Measurements from ENCODE around the gene PRG2. TPM values are rescaled to one million over a fixed set of nuclear protein-coding genes. Genes with fewer than 3 reads are reported as not detected.

The PRG2 gene
- total RNA-seq, 4 donors from 2014 or later, result 0.36 to 1.8 TPM; not detected in 2

GRCh38 chr11:57359396-57359795 lies 31.1 kb downstream of the PRG2 start:
- TF ChIP-seq CTCF (IDR thresholded peaks at IDR 0.05), result no peak
- TF ChIP-seq EP300 (IDR thresholded peaks at IDR 0.05), result no peak
- no peak for TF ChIP-seq POLR2AphosphoS5 (IDR thresholded peaks at IDR 0.05)
- no peak for TF ChIP-seq POLR2A (IDR thresholded peaks at IDR 0.05)
- H3K27me3 ChIP-seq, result no peaks in the 10 kb centered on the region
- DNase-seq (ENCODE audit: low spot score in 2 of 2), result no peak
- H3K4me1 ChIP-seq, result peaks cover 28% of the 10 kb centered on the region
- no peak overlapping the region for H3K4me3 ChIP-seq
- no peak overlapping the region for H3K27ac ChIP-seq
- 68% methylated on average over 5 of the region's 5 CpGs for WGBS
- H3K9me3 ChIP-seq, result no peaks in the 10 kb centered on the region
- H3K36me3 ChIP-seq, result no peaks in the 10 kb centered on the region

- no peak for TF ChIP-seq EP300 (IDR thresholded peaks at IDR 0.05)
- no peak for TF ChIP-seq CTCF (IDR thresholded peaks at IDR 0.05)
- no peak for TF ChIP-seq POLR2AphosphoS5 (IDR thresholded peaks at IDR 0.05)
- no peak for TF ChIP-seq POLR2A (IDR thresholded peaks at IDR 0.05)
- no peak overlapping the region for H3K4me3 ChIP-seq
- H3K9me3 ChIP-seq, result no peaks in the 10 kb centered on the region
- 54% methylated on average over 9 of the region's 9 CpGs for WGBS
- H3K4me1 ChIP-seq, result peaks cover 31% of the 10 kb centered on the region
- H3K27me3 ChIP-seq, result no peaks in the 10 kb centered on the region
- H3K27ac ChIP-seq, result no peak overlapping the region
- DNase-seq (ENCODE audit: low spot score in 2 of 2), result no peak
- H3K36me3 ChIP-seq, result no peaks in the 10 kb centered on the region
These were observed 31.5 kb downstream of the PRG2 start for GRCh38 chr11:57358991-57359390.

- TF ChIP-seq CTCF (IDR thresholded peaks at IDR 0.05) (no peak), POLR2A (IDR thresholded peaks at IDR 0.05) (no peak), POLR2AphosphoS5 (IDR thresholded peaks at IDR 0.05) (no peak), EP300 (IDR thresholded peaks at IDR 0.05) (no peak)
- Histone ChIP-seq H3K9me3 (no peaks in the 10 kb centered on the region), H3K4me1 (peaks cover 29% of the 10 kb centered on the region), H3K36me3 (no peaks in the 10 kb centered on the region), H3K27me3 (no peaks in the 10 kb centered on the region), H3K4me3 (no peak overlapping the region), H3K27ac (no peak overlapping the region)
- DNase-seq (ENCODE audit: low spot score in 2 of 2), result no peak
- WGBS, result 58% methylated on average over 9 of the region's 9 CpGs
These were observed 31.9 kb downstream of the PRG2 start for GRCh38 chr11:57358543-57358961.

- peak overlapping the region; percentile 50 for H3K27ac ChIP-seq
- peaks cover 27% of the 10 kb centered on the region for H3K4me1 ChIP-seq
- no peak for DNase-seq (ENCODE audit: low spot score in 2 of 2)
- no peaks in the 10 kb centered on the region for H3K9me3 ChIP-seq
- WGBS, result 18% methylated on average over 6 of the region's 6 CpGs
- no peaks in the 10 kb centered on the region for H3K27me3 ChIP-seq
- H3K4me3 ChIP-seq, result no peak overlapping the region
- no peaks in the 10 kb centered on the region for H3K36me3 ChIP-seq
- TF ChIP-seq EP300 (IDR thresholded peaks at IDR 0.05) (no peak), POLR2A (IDR thresholded peaks at IDR 0.05) (no peak), CTCF (IDR thresholded peaks at IDR 0.05) (no peak), POLR2AphosphoS5 (IDR thresholded peaks at IDR 0.05) (no peak)
These were observed 32.6 kb downstream of the PRG2 start for GRCh38 chr11:57357856-57358255.

- peak overlapping the region; percentile 50 for H3K27ac ChIP-seq
These were observed 33.1 kb downstream of the PRG2 start for GRCh38 chr11:57357310-57357709.

More at GRCh38 chr11:57357310-57357709, 33.1 kb downstream of the PRG2 start:
- WGBS, result 54% methylated on average over 3 of the region's 3 CpGs
- peaks cover 27% of the 10 kb centered on the region for H3K4me1 ChIP-seq
- H3K9me3 ChIP-seq, result no peaks in the 10 kb centered on the region
- H3K4me3 ChIP-seq, result no peak overlapping the region
- DNase-seq (ENCODE audit: low spot score in 2 of 2), result no peak
- no peaks in the 10 kb centered on the region for H3K36me3 ChIP-seq
- no peak for TF ChIP-seq EP300 (IDR thresholded peaks at IDR 0.05)
- no peak for TF ChIP-seq CTCF (IDR thresholded peaks at IDR 0.05)
- TF ChIP-seq POLR2A (IDR thresholded peaks at IDR 0.05), result no peak
- TF ChIP-seq POLR2AphosphoS5 (IDR thresholded peaks at IDR 0.05), result no peak
- no peaks in the 10 kb centered on the region for H3K27me3 ChIP-seq
